ENCODE data around the gene SCGB3A1. TPM values are rescaled to one million over a fixed set of nuclear protein-coding genes. Genes with fewer than 3 reads are reported as not detected.

SCGB3A1 gene
- total and polyA plus RNA-seq, 9 of the 15 experiments (the other 6 are each of a cell fraction or from before 2014, with no cell fraction given), result 0.33 TPM; not detected in 8

- H3K27me3 ChIP-seq (ENCODE audit: control insufficient read depth in 2 of 2, insufficient read depth in 2 of 2, low read length in 2 of 2), result peaks cover 15 to 59% of the 10 kb centered on the region in 2 experiments; a peak in 4 of 5 replicates
- ChIA-PET CTCF (ENCODE audit: low intra/inter-chr PET ratio) (no interaction called here), POLR2A (interaction anchor here (0.6 kb wide), 2 partner anchors 29 to 31 kb away, joined by 3 read pairs; no protein-coding TSS in a partner anchor)
- ATAC-seq (no peak), FAIRE-seq (no peak), DNase-seq (ENCODE audit: extremely low read depth in 1 of 4, low spot score in 3 of 4) (no peak)
- peaks cover 6% of the 10 kb centered on the region for H4K20me1 ChIP-seq (replicated peaks; ENCODE audit: control insufficient read depth, insufficient read depth, low read length)
- H3K4me3 ChIP-seq, result no peak overlapping the region
- intact Hi-C loops (cut with micrococcal nuclease) (no loop called here), in situ Hi-C loops (cut with MboI) (no loop called here)
- H3K36me3 ChIP-seq (ENCODE audit: control insufficient read depth, insufficient read depth, low read length), result no peaks in the 10 kb centered on the region
- BruUV-seq (replicated peaks), result no TSS peak
- no peak overlapping the region for H3K4me2 ChIP-seq (ENCODE audit: insufficient read depth, low read length)
- WGBS (ENCODE audit: insufficient coverage, low coverage, missing lambda C conversion rate), result 22% methylated on average over 9 of the region's 10 CpGs
- H3K9ac ChIP-seq (ENCODE audit: insufficient read depth in 1 of 2, low read depth in 2 of 2, low read length in 2 of 2), result no peak overlapping the region
- no peaks in the 10 kb centered on the region for H3K9me1 ChIP-seq (ENCODE audit: control insufficient read depth, insufficient read depth, low read length)
- peaks cover 0 to 45% of the 10 kb centered on the region in 2 experiments; a peak in 2 of 5 replicates for H3K4me1 ChIP-seq (replicated peaks in 1 of 2; ENCODE audit: control insufficient read depth in 2 of 2, insufficient read depth in 2 of 2, low read length in 2 of 2)
- H2AFZ ChIP-seq (ENCODE audit: low read depth, low read length), result no peak overlapping the region
- H3K9me3 ChIP-seq (replicated peaks; ENCODE audit: control insufficient read depth, insufficient read depth, low read depth, low read length), result no peaks in the 10 kb centered on the region
- H3K79me2 ChIP-seq (ENCODE audit: control insufficient read depth, insufficient read depth, low read length), result no peaks in the 10 kb centered on the region
- no peak overlapping the region for H3K27ac ChIP-seq (ENCODE audit: extremely low read depth, low read depth, low read length)
- TF ChIP-seq RAD21 (CRISPR knock-in tag; conservative IDR thresholded peaks at IDR 0.05 in 1 of 2, IDR thresholded peaks at IDR 0.05 in 1 of 2) (no peak), CEBPG (CRISPR knock-in tag; IDR thresholded peaks at IDR 0.05) (no peak), CEBPG (tag; conservative IDR thresholded peaks at IDR 0.05 in 1 of 2, IDR thresholded peaks at IDR 0.05 in 1 of 2) (no peak), ZNF146 (CRISPR knock-in tag; IDR thresholded peaks at IDR 0.05; ENCODE audit: unreplicated experiment) (no peak)
Measured at GRCh38 chr5:180632768-180633167, 41.5 kb upstream of the SCGB3A1 start.
